H1 (cell line): ENCODE measurements around the gene NOX5. TPM values are rescaled to one million over a fixed set of nuclear protein-coding genes. Genes with fewer than 3 reads are reported as not detected.

Source experiments
- CBX5 ChIP-seq: fragments of 300-800, 300-1000 bp; sonication (generic); IDR thresholded peaks from 2 replicates; pipeline ENCODE4 v1.7.1; 2016; ENCODE audit warnings: antibody characterized with exemption, low read length, low read depth
- CHD2 ChIP-seq: IDR thresholded peaks from 2 replicates; pipeline ENCODE4 v1.6.1; 2012; ENCODE audit warnings: low read length, improper control_type of control experiment
- CHD7 ChIP-seq: fragments of 300-600 bp; sonication (generic); IDR thresholded peaks from 2 replicates; pipeline ENCODE4 v1.7.1; 2012; ENCODE audit warnings: low read length, moderate library complexity, mild to moderate bottlenecking, inconsistent platforms; ENCODE audit not compliant: insufficient replicate concordance
- EZH2 ChIP-seq: fragments of 200-600 bp; sonication (generic); IDR thresholded peaks from 2 replicates; pipeline ENCODE4 v1.7.1; 2012; ENCODE audit warnings: low read depth, mild to moderate bottlenecking, moderate library complexity, low read length, inconsistent platforms; ENCODE audit not compliant: severe bottlenecking
- FOSL1 ChIP-seq: IDR thresholded peaks from 2 replicates; pipeline ENCODE4 v1.6.1; 2011; ENCODE audit warnings: mild to moderate bottlenecking, low read depth, low read length, moderate library complexity; ENCODE audit not compliant: insufficient read depth
- GABPA ChIP-seq: IDR thresholded peaks from 2 replicates; pipeline ENCODE4 v1.6.1; 2011; ENCODE audit warnings: mild to moderate bottlenecking, low read length, moderate library complexity, borderline replicate concordance; ENCODE audit not compliant: insufficient read depth
- NRF1 ChIP-seq: IDR thresholded peaks from 2 replicates; pipeline ENCODE4 v1.6.1; 2011; ENCODE audit warnings: mild to moderate bottlenecking, low read depth, low read length, improper control_type of control experiment
- POLR2AphosphoS5 ChIP-seq: IDR thresholded peaks from 2 replicates; pipeline ENCODE4 v1.6.1; 2011; ENCODE audit warnings: low read depth, low read length
- RAD21 ChIP-seq, 2 experiments: IDR thresholded peaks in 1 of 2; conservative IDR thresholded peaks in 1 of 2; 2 replicates each; pipeline ENCODE4 v1.6.1; 2011; ENCODE audit warnings: low read depth in 2 of 2, low read length in 2 of 2, improper control_type of control experiment in 1 of 2, inconsistent platforms in 1 of 2, mild to moderate bottlenecking in 1 of 2, moderate library complexity in 1 of 2
- polyA plus RNA-seq, 7 experiments: library from polyadenylated mRNA; depleted of rRNA in 3 of 7; stranded (reverse) in 5 of 7; unstranded in 2 of 7; fragments of >200 nt in 5 of 7; fragments of 200-250 nt in 2 of 7; gene quantifications; 1 replicate in 5 of 7; 2 replicates in 1 of 7; 4 replicates in 1 of 7; pipeline versions ENCODE4 v1.2.1 to v1.2.3, GENCODE V29; 2011 to 2013; ENCODE audit warnings: missing spikeins in 2 of 7, mixed read lengths in 2 of 7
- total RNA-seq: library from RNA; stranded (reverse); fragmentation: NEBNext Ultra II Directional; extraction: Animal tissue kit (Norgen Biotek cat#: 25700); gene quantifications from 2 replicates; pipeline ENCODE4 v1.2.1, GENCODE V29; 2021

The NOX5 gene
- total and polyA plus RNA-seq, 2 of the 8 experiments (the other 6 are each of a cell fraction or from before 2014, with no cell fraction given): under 0.01 TPM; not detected in 1

GRCh38 chr15:69074001-69074842, 59.7 kb downstream of the NOX5 start (continued):
- TF ChIP-seq EZH2: peak; percentile 17
- TF ChIP-seq CHD7: no peak
- TF ChIP-seq NRF1: no peak
- peak in 1 of 2 experiments; percentile 12; a peak in 2 of 4 replicates for TF ChIP-seq RAD21 (IDR thresholded peaks at IDR 0.05 in 1 of 2, conservative IDR thresholded peaks at IDR 0.05 in 1 of 2; ENCODE audit: low read depth in 2 of 2, low read length in 2 of 2)
- TF ChIP-seq CHD2: no peak
- TF ChIP-seq CBX5: no peak
- no peak for TF ChIP-seq FOSL1
- no peak; the same call in 1 of the 2 replicates for TF ChIP-seq GABPA
- peak; percentile 54; the same call in 1 of the 2 replicates for TF ChIP-seq POLR2AphosphoS5
